CD4-positive, alpha-beta T cell treated with Interleukin-17A for 1 hour (primary cell): ENCODE data around the gene ZMYM5.
"Not testable (repeated sequence)": the region's sequence is repeated elsewhere in the genome, so short reads cannot be mapped to it uniquely, and the experiment has no call there.

Source experiments
- DNase-seq: peaks from one replicate; pipeline ENCODE4 v3.0.0-alpha.2; 2020

The ZMYM5 gene

GRCh38 chr13:19818223-19818842, 45.1 kb downstream of the ZMYM5 start:
- DNase-seq: peak; percentile 11

GRCh38 chr13:19817510-19818158, 45.8 kb downstream of the ZMYM5 start:
- DNase-seq: no peak

GRCh38 chr13:19817106-19817505, 46.3 kb downstream of the ZMYM5 start:
- DNase-seq: no peak

- not testable (repeated sequence) for DNase-seq
Observed at GRCh38 chr13:19815842-19816241, 47.6 kb downstream of the ZMYM5 start.

GRCh38 chr13:19810996-19811881, 52.2 kb downstream of the ZMYM5 start:
- DNase-seq: no peak

GRCh38 chr13:19810151-19810550, 53.3 kb downstream of the ZMYM5 start:
- no peak for DNase-seq

- DNase-seq: no peak
Observed at GRCh38 chr13:19805765-19806164, 57.7 kb downstream of the ZMYM5 start.

GRCh38 chr13:19795956-19796355, 67.5 kb downstream of the ZMYM5 start:
- DNase-seq: no peak

GRCh38 chr13:19794631-19795030, 68.8 kb downstream of the ZMYM5 start:
- DNase-seq: no peak

GRCh38 chr13:19791953-19792537, 71.4 kb downstream of the ZMYM5 start:
- no peak for DNase-seq

- peak; percentile 96 for DNase-seq
Observed at GRCh38 chr13:19782727-19783682, 80.4 kb downstream of the ZMYM5 start, which contains the start of gene PSPC1. Gene PSPC1, minus strand, starts transcription at chr13:19782945. Its CDS starts 188 bp downstream, at chr13:19782757.

GRCh38 chr13:19782049-19782726, 81.3 kb downstream of the ZMYM5 start:
- peak; percentile 58 for DNase-seq

- no peak for DNase-seq
Observed at GRCh38 chr13:19781526-19781925, 81.9 kb downstream of the ZMYM5 start.

GRCh38 chr13:19780753-19781418, 82.6 kb downstream of the ZMYM5 start:
- peak; percentile 44 for DNase-seq
